ENCODE measurements around the gene BATF3. TPM values are rescaled to one million over a fixed set of nuclear protein-coding genes. Genes with fewer than 3 reads are reported as not detected.

Gene BATF3
- total RNA-seq, 1 donor: 0.36 TPM

DNA sequence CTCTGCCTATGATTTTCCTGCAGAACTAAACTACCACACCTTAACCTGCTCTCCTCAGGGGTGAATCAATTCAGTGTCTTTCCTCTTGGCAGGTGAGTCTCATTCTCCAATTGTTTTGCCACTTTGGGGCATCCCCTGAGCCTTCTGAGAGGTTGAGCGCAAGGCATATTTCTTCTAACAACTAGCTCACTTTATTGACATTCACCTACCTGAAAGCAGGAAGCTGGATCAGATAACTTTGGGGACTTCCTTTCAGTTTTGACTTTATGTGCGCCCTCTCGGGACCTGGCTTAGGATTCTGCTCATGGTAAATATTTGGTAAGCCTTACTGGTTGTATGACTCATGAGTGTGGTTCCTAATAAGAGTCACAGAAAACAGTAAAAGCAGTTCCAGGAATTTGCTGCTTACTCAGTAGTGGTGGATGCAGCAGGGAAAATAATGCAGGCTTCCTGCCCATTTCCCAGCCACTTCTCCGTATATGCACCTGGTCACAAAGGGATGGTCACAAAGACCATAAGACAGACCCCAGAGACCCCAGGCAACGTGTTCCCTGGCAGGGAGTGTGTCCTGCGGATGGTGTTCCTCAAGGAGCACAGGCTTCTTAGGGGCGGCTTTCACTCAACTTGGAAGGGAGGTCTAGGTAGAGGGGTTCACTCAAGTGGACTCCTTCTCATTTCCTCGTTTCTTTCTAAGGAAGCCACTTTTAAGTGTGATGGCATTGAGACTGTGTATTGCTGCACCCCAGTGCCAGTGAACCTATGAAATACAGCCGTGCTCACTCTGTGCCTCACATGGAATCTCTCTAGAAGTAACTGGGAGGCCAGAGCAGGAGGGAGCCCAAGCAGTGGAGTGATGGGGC, 22.0 kb upstream of the BATF3 start:
- Histone ChIP-seq H3K79me2 (ENCODE audit: insufficient read depth, low read length) (no peaks in the 10 kb centered on the region), H3K4me3 (ENCODE audit: insufficient read depth, low read length) (peak overlapping the region; percentile 49), H3K4me1 (ENCODE audit: insufficient read depth, low read length) (peaks cover 15% of the 10 kb centered on the region), H3K27me3 (ENCODE audit: insufficient read depth, low read length) (no peaks in the 10 kb centered on the region), H4K20me1 (ENCODE audit: insufficient read depth, low read length) (no peaks in the 10 kb centered on the region), H3K36me3 (ENCODE audit: insufficient read depth, low read length) (no peaks in the 10 kb centered on the region), H3K4me2 (ENCODE audit: insufficient read depth, low read length) (peak overlapping the region; percentile 78), H3K9me3 (ENCODE audit: low read depth, low read length) (no peaks in the 10 kb centered on the region), H2AFZ (ENCODE audit: low read length) (peak overlapping the region; percentile 21), H3K27ac (ENCODE audit: low read depth, low read length) (peak overlapping the region; percentile 38)
- DNase-seq (ENCODE audit: insufficient read length, low spot score, missing footprints): peak; percentile 91
- TF ChIP-seq, protein P1, sequence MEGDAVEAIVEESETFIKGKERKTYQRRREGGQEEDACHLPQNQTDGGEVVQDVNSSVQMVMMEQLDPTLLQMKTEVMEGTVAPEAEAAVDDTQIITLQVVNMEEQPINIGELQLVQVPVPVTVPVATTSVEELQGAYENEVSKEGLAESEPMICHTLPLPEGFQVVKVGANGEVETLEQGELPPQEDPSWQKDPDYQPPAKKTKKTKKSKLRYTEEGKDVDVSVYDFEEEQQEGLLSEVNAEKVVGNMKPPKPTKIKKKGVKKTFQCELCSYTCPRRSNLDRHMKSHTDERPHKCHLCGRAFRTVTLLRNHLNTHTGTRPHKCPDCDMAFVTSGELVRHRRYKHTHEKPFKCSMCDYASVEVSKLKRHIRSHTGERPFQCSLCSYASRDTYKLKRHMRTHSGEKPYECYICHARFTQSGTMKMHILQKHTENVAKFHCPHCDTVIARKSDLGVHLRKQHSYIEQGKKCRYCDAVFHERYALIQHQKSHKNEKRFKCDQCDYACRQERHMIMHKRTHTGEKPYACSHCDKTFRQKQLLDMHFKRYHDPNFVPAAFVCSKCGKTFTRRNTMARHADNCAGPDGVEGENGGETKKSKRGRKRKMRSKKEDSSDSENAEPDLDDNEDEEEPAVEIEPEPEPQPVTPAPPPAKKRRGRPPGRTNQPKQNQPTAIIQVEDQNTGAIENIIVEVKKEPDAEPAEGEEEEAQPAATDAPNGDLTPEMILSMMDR (IDR thresholded peaks at IDR 0.05; ENCODE audit: extremely low read depth, low read depth, low read length): no peak

DNA sequence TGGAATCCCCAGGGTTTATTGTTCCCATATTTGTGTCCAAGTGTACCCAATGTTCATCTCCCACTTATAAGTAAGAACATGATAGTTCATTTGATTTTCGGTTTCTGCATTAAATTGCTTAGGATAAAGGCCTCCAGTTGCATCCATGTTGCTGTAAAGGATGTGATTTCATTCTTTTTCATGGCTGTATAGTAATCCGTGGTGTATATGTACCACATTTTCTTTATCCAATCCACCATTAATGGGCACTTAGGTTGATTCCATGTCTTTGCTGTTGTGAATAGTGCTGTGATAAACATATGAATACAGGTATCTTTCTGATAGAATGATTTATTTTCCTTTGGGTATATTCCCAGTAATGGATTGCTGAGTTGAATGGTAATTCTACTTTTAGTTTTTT, 20.0 kb upstream of the BATF3 start:
- peaks cover 15% of the 10 kb centered on the region for H3K4me1 ChIP-seq (ENCODE audit: insufficient read depth, low read length)
- H3K36me3 ChIP-seq (ENCODE audit: insufficient read depth, low read length): no peaks in the 10 kb centered on the region
- no peaks in the 10 kb centered on the region for H3K27me3 ChIP-seq (ENCODE audit: insufficient read depth, low read length)
- no peak overlapping the region for H2AFZ ChIP-seq (ENCODE audit: low read length)
- H3K4me2 ChIP-seq (ENCODE audit: insufficient read depth, low read length): no peak overlapping the region
- H4K20me1 ChIP-seq (ENCODE audit: insufficient read depth, low read length): no peaks in the 10 kb centered on the region
- no peaks in the 10 kb centered on the region for H3K79me2 ChIP-seq (ENCODE audit: insufficient read depth, low read length)
- H3K27ac ChIP-seq (ENCODE audit: low read depth, low read length): no peak overlapping the region
- no peak for DNase-seq (ENCODE audit: insufficient read length, low spot score, missing footprints)
- TF ChIP-seq, protein P1 (IDR thresholded peaks at IDR 0.05; ENCODE audit: extremely low read depth, low read depth, low read length): no peak
- H3K9me3 ChIP-seq (ENCODE audit: low read depth, low read length): no peaks in the 10 kb centered on the region
- no peak overlapping the region for H3K4me3 ChIP-seq (ENCODE audit: insufficient read depth, low read length)

- Histone ChIP-seq H4K20me1 (ENCODE audit: insufficient read depth, low read length) (no peaks in the 10 kb centered on the region), H3K36me3 (ENCODE audit: insufficient read depth, low read length) (no peaks in the 10 kb centered on the region), H3K4me2 (ENCODE audit: insufficient read depth, low read length) (no peak overlapping the region), H3K4me3 (ENCODE audit: insufficient read depth, low read length) (no peak overlapping the region), H2AFZ (ENCODE audit: low read length) (no peak overlapping the region), H3K27ac (ENCODE audit: low read depth, low read length) (no peak overlapping the region), H3K79me2 (ENCODE audit: insufficient read depth, low read length) (no peaks in the 10 kb centered on the region), H3K9me3 (ENCODE audit: low read depth, low read length) (no peaks in the 10 kb centered on the region), H3K27me3 (ENCODE audit: insufficient read depth, low read length) (no peaks in the 10 kb centered on the region), H3K4me1 (ENCODE audit: insufficient read depth, low read length) (peaks cover 15% of the 10 kb centered on the region)
- DNase-seq (ENCODE audit: insufficient read length, low spot score, missing footprints): no peak
- TF ChIP-seq, protein P1 (IDR thresholded peaks at IDR 0.05; ENCODE audit: extremely low read depth, low read depth, low read length): peak; percentile 50
These were observed 18.9 kb upstream of the BATF3 start for GRCh38 chr1:212718499-212718898.

GRCh38 chr1:212716161-212716560, 16.5 kb upstream of the BATF3 start:
- H3K27ac ChIP-seq (ENCODE audit: low read depth, low read length): no peak overlapping the region
- H3K9me3 ChIP-seq (ENCODE audit: low read depth, low read length): no peaks in the 10 kb centered on the region
- H3K4me3 ChIP-seq (ENCODE audit: insufficient read depth, low read length): no peak overlapping the region
- H4K20me1 ChIP-seq (ENCODE audit: insufficient read depth, low read length): no peaks in the 10 kb centered on the region
- peaks cover 9% of the 10 kb centered on the region for H3K4me1 ChIP-seq (ENCODE audit: insufficient read depth, low read length)
- no peaks in the 10 kb centered on the region for H3K27me3 ChIP-seq (ENCODE audit: insufficient read depth, low read length)
- H3K79me2 ChIP-seq (ENCODE audit: insufficient read depth, low read length): no peaks in the 10 kb centered on the region
- H3K36me3 ChIP-seq (ENCODE audit: insufficient read depth, low read length): no peaks in the 10 kb centered on the region
- H3K4me2 ChIP-seq (ENCODE audit: insufficient read depth, low read length): no peak overlapping the region
- no peak overlapping the region for H2AFZ ChIP-seq (ENCODE audit: low read length)
- TF ChIP-seq, protein P1 (IDR thresholded peaks at IDR 0.05; ENCODE audit: extremely low read depth, low read depth, low read length): no peak
- DNase-seq (ENCODE audit: insufficient read length, low spot score, missing footprints): no peak
